Stimulated activated CD4-positive, alpha-beta T cell treated with anti-CD3 and anti-CD28 coated beads, Interleukin-4, amount 100 ng/mL, for 4 hours (primary cell): ENCODE results near the gene DCAF7.

Experiments used
- DNase-seq, 2 experiments: peaks; one replicate each; pipeline ENCODE4 v3.0.0-alpha.2; 2020

DCAF7 gene

GRCh38 chr17:63525190-63525946, 24.9 kb upstream of the DCAF7 start:
- DNase-seq = no peak

GRCh38 chr17:63526861-63527260, 23.4 kb upstream of the DCAF7 start:
- DNase-seq = no peak

GRCh38 chr17:63528183-63528582, 22.1 kb upstream of the DCAF7 start:
- no peak for DNase-seq

- no peak for DNase-seq
Observed at GRCh38 chr17:63529711-63530556, 20.3 kb upstream of the DCAF7 start.

GRCh38 chr17:63530557-63531021, 19.7 kb upstream of the DCAF7 start:
- DNase-seq = no peak

GRCh38 chr17:63531022-63531965, 19.0 kb upstream of the DCAF7 start:
- DNase-seq = no peak

GRCh38 chr17:63533433-63534077, 16.7 kb upstream of the DCAF7 start:
- no peak for DNase-seq

GRCh38 chr17:63534078-63534570, 16.2 kb upstream of the DCAF7 start:
- no peak for DNase-seq

- no peak for DNase-seq
Observed at GRCh38 chr17:63534816-63535455, 15.3 kb upstream of the DCAF7 start.

- DNase-seq = no peak
Observed at GRCh38 chr17:63535640-63536039, 14.6 kb upstream of the DCAF7 start.

- no peak for DNase-seq
Observed at GRCh38 chr17:63537001-63537400, 13.3 kb upstream of the DCAF7 start.

GRCh38 chr17:63537991-63538692, 12.1 kb upstream of the DCAF7 start:
- no peak for DNase-seq

GRCh38 chr17:63538693-63539595, 11.3 kb upstream of the DCAF7 start:
- no peak for DNase-seq

- DNase-seq = no peak
Observed at GRCh38 chr17:63540590-63540989, 9.7 kb upstream of the DCAF7 start.

GRCh38 chr17:63542218-63542545, 8.1 kb upstream of the DCAF7 start:
- DNase-seq = no peak

- no peak for DNase-seq
Observed at GRCh38 chr17:63542942-63543821, 7.1 kb upstream of the DCAF7 start.

- DNase-seq = no peak
Observed at GRCh38 chr17:63543822-63544420, 6.4 kb upstream of the DCAF7 start.

GRCh38 chr17:63544467-63545301, 5.6 kb upstream of the DCAF7 start:
- no peak for DNase-seq
